HCT116 (cell line): ENCODE results near the gene LCMT1. TPM values are rescaled to one million over a fixed set of nuclear protein-coding genes. Genes with fewer than 3 reads are reported as not detected.

Source experiments
- ATAC-seq: fragments of 200-7000 bp; cut with Tn5 transposase; 2 replicates; pipeline ENCODE4 v1.9.1; 2020; ENCODE audit warnings: mild to moderate bottlenecking, moderate library complexity
- BruUV-seq: library from RNA; stranded (reverse); fragments of 400-500 nt; replicated peaks from 2 replicates; lab custom pipeline; 2021; lab: Mats Ljungman, UMichigan
- CTCF ChIA-PET: fragments of 300-600 bp; sonication (Branson Sonifier 250); formaldehyde crosslinking; loops from one replicate; lab custom pipeline; 2021; ENCODE audit warnings: antibody characterized with exemption; lab: Charles Lee
- POLR2A ChIA-PET: fragments of 300-600, 350-600 bp; sonication (Branson Sonifier 250); formaldehyde crosslinking; loops from one replicate; lab custom pipeline; 2021; ENCODE audit warnings: antibody characterized with exemption; lab: Charles Lee
- RAD21 ChIA-PET, 2 experiments: fragments of 300-600 bp; sonication (Branson Sonifier 250); formaldehyde crosslinking; loops; one replicate each; lab custom pipeline; 2023; ENCODE audit warnings: low total read pairs in 2 of 2; ENCODE audit not compliant: uncharacterized antibody in 2 of 2, unreplicated experiment in 2 of 2, low non-redundant PET in 1 of 2; lab: Charles Lee
- DNase-seq: peaks from one replicate; pipeline ENCODE4 v3.0.0-alpha.2; 2010; ENCODE audit warnings: low read depth, low spot score
- H2AFZ ChIP-seq: fragments of 200-600 bp; shearing (Covaris generic), sonication (generic); 2 replicates; pipeline ENCODE4 v1.6.1; 2017; ENCODE audit warnings: low read depth, mixed run types, mixed read lengths, antibody characterized with exemption, low read length; ENCODE audit not compliant: poor library complexity, severe bottlenecking
- H3K27ac ChIP-seq: 2 replicates; pipeline ENCODE4 v1.5.1; 2012; ENCODE audit warnings: low read depth, low read length
- H3K27me3 ChIP-seq: fragments of 200-600 bp; sonication (generic); 2 replicates; pipeline ENCODE4 v1.6.1; 2016; ENCODE audit warnings: mixed run types, low read length, mixed read lengths; ENCODE audit not compliant: insufficient read depth
- H3K36me3 ChIP-seq, 2 experiments: fragments of 200-500 bp in 1 of 2; fragments of 200-600 bp in 1 of 2; sonication (Bioruptor generic) in 1 of 2; sonication (generic) in 1 of 2; 2 replicates each; pipeline versions ENCODE4 v1.5.1 to v1.6.1; 2014 to 2016; ENCODE audit warnings: low read length in 2 of 2, inconsistent platforms in 1 of 2, mixed read lengths in 1 of 2, mixed run types in 1 of 2; ENCODE audit not compliant: insufficient read depth in 2 of 2, control insufficient read depth in 1 of 2
- H3K4me1 ChIP-seq, 2 experiments: fragments of 200-600 bp in 1 of 2; sonication (generic) in 1 of 2; 2 replicates each; pipeline versions ENCODE4 v1.5.1 to v1.6.1; 2012 to 2017; ENCODE audit warnings: low read length in 2 of 2, inconsistent platforms in 1 of 2, mild to moderate bottlenecking in 1 of 2, mixed read lengths in 1 of 2, mixed run types in 1 of 2, moderate library complexity in 1 of 2; ENCODE audit not compliant: insufficient read depth in 2 of 2, control insufficient read depth in 1 of 2
- H3K4me2 ChIP-seq: fragments of 200-600 bp; sonication (generic); 2 replicates; pipeline ENCODE4 v1.6.1; 2017; ENCODE audit warnings: mixed run types, low read length, mixed read lengths
- H3K4me3 ChIP-seq, 2 experiments: fragments of 200-600 bp in 1 of 2; sonication (generic) in 1 of 2; replicated peaks in 1 of 2; 2 replicates each; pipeline ENCODE4 v1.5.1; 2011 to 2016; ENCODE audit warnings: low read length in 2 of 2, control low read depth in 1 of 2, low read depth in 1 of 2, mild to moderate bottlenecking in 1 of 2, mixed read lengths in 1 of 2, mixed run types in 1 of 2
- H3K79me2 ChIP-seq: fragments of 200-600 bp; sonication (generic); 2 replicates; pipeline ENCODE4 v1.6.1; 2017; ENCODE audit warnings: mild to moderate bottlenecking, mixed run types, low read length, moderate library complexity, mixed read lengths; ENCODE audit not compliant: insufficient read depth
- H3K9ac ChIP-seq: fragments of 200-600 bp; sonication (generic); 2 replicates; pipeline ENCODE4 v1.6.1; 2016; ENCODE audit warnings: low read length, mixed read lengths
- H3K9me2 ChIP-seq: fragments of 200-600 bp; sonication (generic), shearing (Covaris generic); 2 replicates; pipeline ENCODE4 v1.6.1; 2017; ENCODE audit warnings: mixed run types, mild to moderate bottlenecking, moderate library complexity; ENCODE audit not compliant: insufficient read depth
- H3K9me3 ChIP-seq, 2 experiments: fragments of 200-500 bp in 1 of 2; fragments of 200-600 bp in 1 of 2; sonication (Bioruptor generic) in 1 of 2; sonication (generic) in 1 of 2; 2 replicates each; pipeline ENCODE4 v1.6.1; 2014 to 2017; ENCODE audit warnings: low read length in 2 of 2, mixed read lengths in 2 of 2, inconsistent platforms in 1 of 2, low read depth in 1 of 2, mild to moderate bottlenecking in 1 of 2, mixed run types in 1 of 2, moderate library complexity in 1 of 2; ENCODE audit not compliant: control insufficient read depth in 1 of 2, insufficient read depth in 1 of 2
- H4K20me1 ChIP-seq: fragments of 200-600 bp; sonication (generic), shearing (Covaris generic); 2 replicates; pipeline ENCODE4 v1.6.1; 2017; ENCODE audit warnings: mixed run types, mild to moderate bottlenecking, moderate library complexity; ENCODE audit not compliant: insufficient read depth
- CBX3 ChIP-seq: IDR thresholded peaks from 2 replicates; pipeline ENCODE4 v1.6.1; 2012; ENCODE audit warnings: low read depth
- CEBPB ChIP-seq: IDR thresholded peaks from 2 replicates; pipeline ENCODE4 v1.6.1; 2012; ENCODE audit warnings: low read depth
- ELF1 ChIP-seq: IDR thresholded peaks from 2 replicates; pipeline ENCODE4 v1.6.1; 2012; ENCODE audit warnings: low read depth, borderline replicate concordance
- EZH2phosphoT487 ChIP-seq: fragments of 200-600 bp; IDR thresholded peaks from 2 replicates; pipeline ENCODE4 v1.6.1; 2018; ENCODE audit warnings: antibody characterized with exemption, borderline replicate concordance
- FOSL1 ChIP-seq: IDR thresholded peaks from 2 replicates; pipeline ENCODE4 v1.6.1; 2012; ENCODE audit warnings: low read depth
- JUND ChIP-seq: IDR thresholded peaks from 2 replicates; pipeline ENCODE4 v1.6.1; 2012
- SP1 ChIP-seq: IDR thresholded peaks from 2 replicates; pipeline ENCODE4 v1.6.1; 2012; ENCODE audit warnings: low read depth
- YY1 ChIP-seq: IDR thresholded peaks from 2 replicates; pipeline ENCODE4 v1.6.1; 2011; ENCODE audit warnings: low read length, low read depth, moderate library complexity, mild to moderate bottlenecking; ENCODE audit not compliant: insufficient replicate concordance; ENCODE audit errors: extremely low read depth
- ZFX ChIP-seq: fragments of 450-650 bp; IDR thresholded peaks from 2 replicates; pipeline ENCODE4 v1.6.1; 2017
- ZNF274 ChIP-seq: fragments of 200-500 bp; sonication (Bioruptor generic); IDR thresholded peaks from 2 replicates; pipeline ENCODE4 v1.6.1; 2014; ENCODE audit warnings: mild to moderate bottlenecking, low read depth, low read length, inconsistent platforms
- intact Hi-C: fragments of 100-400 bp; cut with micrococcal nuclease; formaldehyde crosslinking; loops from 2 replicates; pipeline ENCODE4 v1.10.0; 2022
- total RNA-seq: library from RNA; stranded (reverse); gene quantifications from one replicate; pipeline ENCODE4 v1.2.1, GENCODE V29; 2021; ENCODE audit not compliant: unreplicated experiment
- TF ChIP-seq, protein P1 (sequence below): IDR thresholded peaks from 2 replicates; pipeline ENCODE4 v1.6.1; 2012
- TF ChIP-seq, protein P2 (sequence below): IDR thresholded peaks from 2 replicates; pipeline ENCODE4 v1.6.1; 2011; ENCODE audit warnings: mild to moderate bottlenecking, low read length, moderate library complexity; ENCODE audit not compliant: insufficient replicate concordance; ENCODE audit errors: extremely low read depth

LCMT1 gene
- total RNA-seq, 1 experiment from 2014 or later, result 52.4 TPM

DNA sequence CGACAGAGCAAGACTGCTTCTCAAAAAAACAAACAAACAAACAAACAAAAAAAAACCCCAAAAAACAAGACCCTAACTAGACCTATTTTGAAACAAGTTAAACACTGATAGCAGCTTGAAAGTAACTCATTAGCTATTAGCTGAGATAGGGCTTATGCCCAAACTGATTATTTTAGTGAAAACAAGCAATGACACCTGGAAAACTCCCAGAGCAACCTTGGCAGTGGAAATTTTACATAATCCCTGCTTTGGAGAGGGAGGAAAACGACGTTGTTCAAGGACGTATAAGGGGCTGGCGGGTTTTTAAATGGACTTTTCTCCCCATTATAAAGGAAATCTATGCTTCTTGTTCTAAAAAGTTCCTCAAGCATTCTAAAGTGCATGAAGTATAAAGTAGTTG lies 59.8 kb downstream of the LCMT1 start:
- H3K4me1 ChIP-seq, result no peaks in the 10 kb centered on the region
- H3K9me2 ChIP-seq, result no peaks in the 10 kb centered on the region
- ChIA-PET POLR2A (interaction anchor here (0.6 kb wide), 1 partner anchor 20 kb away, joined by 3 read pairs; no protein-coding TSS in a partner anchor), RAD21 (no interaction called here), CTCF (no interaction called here)
- no peaks in the 10 kb centered on the region for H3K79me2 ChIP-seq
- H4K20me1 ChIP-seq, result no peaks in the 10 kb centered on the region
- H3K27me3 ChIP-seq, result no peaks in the 10 kb centered on the region
- BruUV-seq, result no TSS peak
- H3K4me3 ChIP-seq, result no peak overlapping the region
- H3K4me2 ChIP-seq, result no peak overlapping the region
- peaks cover 15 to 27% of the 10 kb centered on the region in 2 experiments for H3K36me3 ChIP-seq
- no peak for TF ChIP-seq ZFX
- TF ChIP-seq, protein P1, sequence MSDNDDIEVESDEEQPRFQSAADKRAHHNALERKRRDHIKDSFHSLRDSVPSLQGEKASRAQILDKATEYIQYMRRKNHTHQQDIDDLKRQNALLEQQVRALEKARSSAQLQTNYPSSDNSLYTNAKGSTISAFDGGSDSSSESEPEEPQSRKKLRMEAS, result no peak
- TF ChIP-seq CEBPB, result no peak
- TF ChIP-seq YY1, result no peak
- TF ChIP-seq JUND, result no peak
- no peak for TF ChIP-seq FOSL1
- no peak for TF ChIP-seq EZH2phosphoT487
- no peak for TF ChIP-seq ELF1
- TF ChIP-seq, protein P2, sequence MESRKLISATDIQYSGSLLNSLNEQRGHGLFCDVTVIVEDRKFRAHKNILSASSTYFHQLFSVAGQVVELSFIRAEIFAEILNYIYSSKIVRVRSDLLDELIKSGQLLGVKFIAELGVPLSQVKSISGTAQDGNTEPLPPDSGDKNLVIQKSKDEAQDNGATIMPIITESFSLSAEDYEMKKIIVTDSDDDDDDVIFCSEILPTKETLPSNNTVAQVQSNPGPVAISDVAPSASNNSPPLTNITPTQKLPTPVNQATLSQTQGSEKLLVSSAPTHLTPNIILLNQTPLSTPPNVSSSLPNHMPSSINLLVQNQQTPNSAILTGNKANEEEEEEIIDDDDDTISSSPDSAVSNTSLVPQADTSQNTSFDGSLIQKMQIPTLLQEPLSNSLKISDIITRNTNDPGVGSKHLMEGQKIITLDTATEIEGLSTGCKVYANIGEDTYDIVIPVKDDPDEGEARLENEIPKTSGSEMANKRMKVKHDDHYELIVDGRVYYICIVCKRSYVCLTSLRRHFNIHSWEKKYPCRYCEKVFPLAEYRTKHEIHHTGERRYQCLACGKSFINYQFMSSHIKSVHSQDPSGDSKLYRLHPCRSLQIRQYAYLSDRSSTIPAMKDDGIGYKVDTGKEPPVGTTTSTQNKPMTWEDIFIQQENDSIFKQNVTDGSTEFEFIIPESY, result no peak
- TF ChIP-seq SP1, result no peak
- TF ChIP-seq CBX3, result no peak
- TF ChIP-seq ZNF274, result no peak
- H3K9me3 ChIP-seq, result no peaks in the 10 kb centered on the region
- DNase-seq (no peak), ATAC-seq (no peak)
- intact Hi-C loops, result no loop called here
- H3K9ac ChIP-seq, result no peak overlapping the region
- no peak overlapping the region for H3K27ac ChIP-seq
- H2AFZ ChIP-seq, result no peak overlapping the region
